Measurements from ENCODE around the gene KRT75.

Gene KRT75

DNA sequence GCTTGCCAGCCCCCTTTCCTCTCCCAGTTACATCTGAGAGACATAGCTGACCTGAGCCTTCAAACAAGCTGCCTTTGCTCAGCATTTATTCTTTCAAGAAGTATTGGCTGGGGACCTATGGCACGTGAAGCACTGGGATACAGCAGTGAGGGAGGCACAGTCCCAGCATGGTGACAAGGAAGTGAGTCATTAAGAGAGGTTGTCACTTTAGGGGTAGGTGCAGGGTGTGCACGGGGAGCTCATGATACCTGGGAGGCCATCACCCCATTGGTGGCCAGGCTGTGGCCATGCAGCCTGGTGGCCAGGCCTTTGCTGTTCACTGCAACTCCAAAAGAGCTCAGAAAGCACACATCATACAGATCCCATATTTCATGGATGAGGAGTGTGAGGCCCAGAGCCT lies 5.7 kb upstream of the KRT75 start:
- DNase-seq (ENCODE audit: low spot score), result no peak

DNA sequence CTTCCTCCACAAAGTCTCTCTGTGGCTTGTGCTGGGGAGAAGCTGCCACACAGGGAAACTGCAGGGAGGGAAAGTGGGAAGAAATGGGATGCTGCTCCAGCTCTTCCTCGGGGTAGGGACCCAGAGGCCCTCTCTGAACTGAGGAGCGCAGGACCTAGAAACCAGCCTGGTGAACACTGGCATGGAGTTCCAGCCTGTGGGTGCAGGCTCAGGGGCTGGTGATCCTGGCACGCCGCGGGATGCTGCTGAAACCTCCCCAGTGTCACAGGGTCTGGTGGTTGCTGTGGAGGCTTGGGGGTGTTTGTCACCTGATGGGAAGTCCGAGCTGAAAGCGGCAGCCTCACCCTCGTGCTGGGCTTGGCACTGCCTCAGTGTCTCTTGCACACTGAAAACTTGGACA lies 5.2 kb upstream of the KRT75 start:
- no peak for DNase-seq (ENCODE audit: low spot score)

DNA sequence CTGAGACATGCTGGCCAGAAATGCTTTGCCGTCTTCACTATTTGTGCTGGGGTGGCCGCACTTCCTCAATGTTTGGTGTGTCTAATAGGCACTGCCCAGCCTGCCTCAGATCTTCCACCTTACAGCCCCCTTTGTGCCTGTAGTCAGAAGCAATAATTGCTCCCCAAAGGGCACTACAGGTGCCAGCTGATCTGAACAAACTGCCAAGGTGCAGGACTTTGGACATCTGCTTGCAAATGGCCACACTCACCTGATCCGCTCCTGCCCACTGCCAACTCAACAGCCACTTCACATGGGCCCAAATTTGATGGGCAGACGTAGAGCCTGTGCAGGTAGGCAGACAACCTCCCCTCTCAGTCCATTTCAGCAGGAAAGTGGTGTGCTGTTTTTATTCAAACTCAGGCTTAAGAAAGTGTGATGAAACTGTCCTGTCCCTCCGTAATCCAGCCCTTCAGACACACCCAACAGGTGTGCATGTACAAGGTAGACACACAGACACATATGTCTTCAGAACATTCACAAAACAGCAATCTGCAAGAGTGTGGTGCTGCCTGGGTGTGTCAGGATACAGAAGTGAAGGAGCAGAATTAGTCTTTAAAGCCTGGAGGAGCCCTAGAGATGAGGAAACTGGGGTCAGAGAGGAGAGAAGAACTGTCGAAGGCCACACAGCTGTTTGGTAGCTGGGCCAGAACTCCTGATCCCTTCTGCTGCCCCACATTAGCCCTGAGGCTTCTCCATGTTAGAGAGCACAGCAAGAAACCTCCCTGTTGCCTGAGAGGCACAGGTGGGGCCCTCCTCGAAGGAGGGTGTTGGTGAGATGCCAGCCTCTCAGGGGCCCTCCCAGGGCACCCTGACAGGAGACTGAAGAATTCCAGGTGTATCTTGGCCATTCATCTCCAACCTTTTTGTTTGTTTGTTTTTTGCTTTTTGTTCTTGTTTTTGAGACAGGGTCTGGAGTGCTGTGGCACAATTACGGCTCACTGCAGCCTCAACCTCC lies 4.4 kb upstream of the KRT75 start:
- no peak for DNase-seq (ENCODE audit: low spot score)

DNA sequence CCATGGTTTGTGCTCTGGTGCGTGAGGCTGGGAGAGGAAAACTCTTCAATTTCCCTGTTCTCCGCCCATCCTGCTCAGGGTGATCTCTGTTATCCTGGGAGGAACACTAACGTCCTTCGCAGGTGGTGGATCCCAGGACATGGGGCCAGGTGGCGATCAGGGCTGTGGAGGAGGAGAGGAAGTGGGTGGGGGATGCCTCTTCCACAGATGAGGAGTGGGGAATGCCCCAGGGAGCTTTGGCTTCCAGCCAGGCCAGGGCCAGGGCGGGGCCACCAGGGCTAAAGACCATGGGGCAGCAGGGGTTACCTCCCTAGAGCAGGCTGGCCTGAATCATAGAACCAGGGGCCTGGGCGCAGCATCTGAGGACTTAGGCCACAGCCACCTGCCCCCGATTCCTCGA lies 3.3 kb upstream of the KRT75 start:
- no peak for DNase-seq (ENCODE audit: low spot score)

DNA sequence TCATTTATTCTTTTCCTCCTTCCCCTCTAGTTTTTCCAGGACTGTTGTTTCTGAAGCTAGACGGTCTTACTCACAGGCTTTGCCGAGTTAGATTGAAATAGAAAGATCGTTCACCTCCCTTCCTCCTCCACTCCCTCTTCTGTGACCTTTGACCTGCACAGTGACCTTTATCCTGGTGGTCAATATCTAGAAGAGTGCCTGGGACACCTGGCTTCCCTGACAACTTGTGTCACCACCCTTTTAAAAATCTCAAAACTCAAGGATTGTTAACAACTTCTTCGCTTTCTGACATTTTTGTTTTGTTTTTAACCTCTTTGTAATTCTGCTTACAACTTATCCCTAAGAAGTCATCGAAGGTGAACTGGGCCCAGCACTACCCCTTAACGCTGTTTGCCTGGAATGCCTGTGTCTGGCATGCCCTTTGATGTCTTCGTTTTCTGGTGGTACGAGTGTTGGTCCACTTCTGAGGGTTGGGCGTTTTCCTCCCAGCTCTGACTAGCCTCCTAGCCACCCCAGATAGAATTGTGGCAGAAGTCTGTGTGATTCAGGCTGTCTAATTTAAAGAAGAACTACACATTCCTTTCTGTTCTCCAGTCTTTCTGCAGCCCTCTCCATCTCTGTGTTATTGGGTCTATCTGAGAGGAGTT lies 2.8 kb upstream of the KRT75 start:
- no peak for DNase-seq (ENCODE audit: low spot score)

DNA sequence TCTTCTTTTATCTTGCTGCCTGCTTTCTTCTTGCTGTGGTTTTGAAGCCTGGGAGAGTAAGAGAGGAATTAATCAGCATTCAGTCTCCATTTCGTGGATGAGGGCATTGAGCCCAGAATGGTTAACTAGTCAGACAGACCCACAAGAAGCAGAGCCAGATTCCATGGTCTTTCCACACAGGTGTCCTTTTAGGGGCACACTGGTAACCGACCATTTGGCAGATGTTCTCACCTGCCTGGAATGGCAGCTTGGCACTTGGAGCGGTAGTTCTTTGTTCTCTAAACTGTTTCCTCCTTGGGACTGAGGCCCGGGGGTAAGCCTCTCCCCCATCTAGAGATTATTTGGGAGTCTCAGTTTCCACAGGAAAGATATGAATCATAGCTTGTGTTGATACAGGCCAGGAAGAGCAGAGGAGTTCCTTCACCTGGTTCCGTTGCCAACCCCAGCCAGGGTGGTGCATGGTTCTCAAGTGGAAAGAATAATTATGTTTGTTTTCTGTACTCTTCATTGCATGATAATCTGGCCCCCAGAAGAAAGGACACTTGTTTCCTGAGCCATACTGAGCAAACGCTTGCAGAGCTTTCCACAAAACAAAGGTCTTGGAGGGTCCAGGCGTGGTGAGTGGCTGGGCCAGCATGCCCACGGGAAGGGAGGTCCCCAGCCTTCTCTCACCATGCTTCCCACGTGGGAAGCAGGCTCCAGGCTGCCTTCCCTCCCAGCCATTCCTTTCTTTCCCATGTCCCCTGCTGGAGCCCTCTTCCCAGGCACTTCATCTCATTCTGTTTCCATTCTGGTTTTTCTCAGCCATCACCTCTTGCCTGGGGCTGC lies 2.0 kb upstream of the KRT75 start:
- no peak for DNase-seq (ENCODE audit: low spot score)

DNA sequence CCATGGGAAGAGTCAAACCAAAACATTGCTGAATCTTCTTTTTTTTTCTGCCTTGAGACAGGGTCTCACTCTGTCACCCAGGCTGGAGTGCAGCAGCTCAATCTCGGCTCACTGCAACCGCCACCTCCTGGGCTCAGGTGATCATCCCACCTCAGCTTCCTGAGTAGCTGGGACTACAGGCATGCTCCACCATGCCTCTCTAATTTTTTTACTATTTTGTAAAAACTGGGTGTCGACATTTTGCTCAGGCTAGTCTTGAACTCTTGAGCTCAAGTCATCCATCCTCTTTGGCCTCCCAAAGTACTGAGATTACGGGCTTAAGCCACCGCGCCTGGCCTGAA lies 1.5 kb upstream of the KRT75 start:
- DNase-seq (ENCODE audit: low spot score), result no peak

DNA sequence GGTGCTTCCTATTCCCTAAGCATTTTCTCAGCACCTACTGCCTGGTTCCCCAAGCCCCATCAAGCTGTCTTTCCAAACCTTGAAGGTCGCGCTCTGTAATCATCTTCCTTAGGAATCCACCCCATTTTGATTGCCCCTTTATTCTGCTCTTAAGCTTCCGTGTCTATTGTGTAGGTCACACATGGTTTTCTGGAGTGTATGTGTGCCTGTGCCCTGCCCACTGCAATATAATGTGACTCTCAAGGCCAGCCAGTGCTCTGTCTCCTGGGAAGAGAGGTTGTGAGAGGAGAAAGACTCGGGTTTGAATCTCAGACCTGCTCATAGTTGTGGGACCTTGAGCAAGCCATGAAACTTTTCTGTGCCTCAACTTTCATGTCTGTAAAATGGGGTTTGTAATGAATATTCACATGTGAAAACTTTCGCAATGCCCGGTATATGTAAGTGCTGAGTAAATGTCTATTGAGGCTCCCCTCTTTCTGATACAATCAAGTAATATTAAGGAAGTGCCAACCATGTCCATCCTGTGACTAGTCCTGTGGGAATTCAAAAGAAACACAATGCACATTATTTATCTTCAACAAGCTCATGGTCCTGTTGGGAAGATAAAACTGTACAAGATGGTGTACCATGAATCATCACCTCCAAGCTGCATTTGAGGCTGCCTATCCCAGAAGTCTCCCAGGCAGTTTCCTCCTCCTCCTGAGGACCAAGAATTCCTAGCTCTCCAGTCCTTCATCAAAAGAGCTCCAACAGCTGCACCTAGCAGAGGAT lies 774 bp upstream of the KRT75 start:
- DNase-seq (ENCODE audit: low spot score), result no peak

DNA sequence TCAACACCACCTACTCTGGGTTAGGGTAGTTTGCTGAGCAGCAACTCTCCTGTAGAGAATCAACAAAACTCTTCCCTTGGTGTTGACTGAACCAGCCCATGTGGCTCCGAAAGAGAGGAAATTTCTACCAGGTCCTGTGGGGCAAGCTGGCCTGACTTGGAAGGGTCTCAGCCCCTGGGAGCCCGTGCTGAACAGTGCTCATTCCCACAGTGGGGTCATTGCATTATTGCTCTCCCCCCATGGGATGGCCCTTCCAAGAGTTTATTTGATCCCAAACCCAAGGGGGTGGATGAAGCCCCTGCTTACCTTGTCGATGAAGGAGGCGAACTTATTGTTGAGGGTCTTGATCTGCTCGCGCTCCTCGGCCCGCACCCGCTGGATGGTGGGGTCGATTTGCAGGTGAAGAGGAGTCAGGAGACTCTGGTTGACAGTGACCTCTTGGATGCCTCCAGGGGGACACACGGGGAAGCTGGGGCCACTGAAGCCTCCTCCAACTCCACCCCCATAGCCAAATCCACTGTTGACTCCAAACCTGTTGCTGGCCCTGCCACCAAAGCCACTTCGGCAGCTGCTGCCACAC lies 580 bp downstream of the KRT75 start:
- no peak for DNase-seq (ENCODE audit: low spot score)

DNA sequence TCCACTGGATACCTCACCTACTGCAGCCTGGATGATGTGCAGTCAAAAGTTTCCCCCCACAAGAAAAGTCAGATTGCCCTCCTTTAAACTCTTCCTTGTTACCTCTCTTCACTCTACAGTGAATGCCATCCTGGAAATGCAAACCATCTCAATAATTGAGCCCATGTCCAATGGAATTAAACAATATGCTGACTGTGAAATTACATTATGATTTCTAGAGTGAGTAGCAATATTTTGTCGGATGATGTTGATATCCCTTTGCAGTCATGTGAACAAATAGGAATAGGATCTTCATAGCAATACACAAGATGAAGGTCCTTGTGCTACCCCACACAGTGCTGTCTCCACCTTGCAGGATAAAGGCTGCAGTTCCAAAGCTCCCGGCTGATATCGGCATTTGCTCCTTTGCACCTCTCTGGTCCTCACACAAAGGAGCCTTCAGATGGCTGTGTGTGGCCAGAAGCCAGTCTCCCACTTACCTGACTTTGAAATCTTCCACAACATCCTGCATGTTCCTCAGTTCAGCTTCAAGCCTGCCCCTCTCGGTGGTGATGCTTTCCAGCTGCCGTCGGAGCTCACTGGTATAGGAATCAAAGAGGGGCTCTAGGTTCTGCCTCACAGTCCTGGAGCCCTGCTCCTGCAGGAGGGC lies 1.5 kb downstream of the KRT75 start:
- no peak for DNase-seq (ENCODE audit: low spot score)

DNA sequence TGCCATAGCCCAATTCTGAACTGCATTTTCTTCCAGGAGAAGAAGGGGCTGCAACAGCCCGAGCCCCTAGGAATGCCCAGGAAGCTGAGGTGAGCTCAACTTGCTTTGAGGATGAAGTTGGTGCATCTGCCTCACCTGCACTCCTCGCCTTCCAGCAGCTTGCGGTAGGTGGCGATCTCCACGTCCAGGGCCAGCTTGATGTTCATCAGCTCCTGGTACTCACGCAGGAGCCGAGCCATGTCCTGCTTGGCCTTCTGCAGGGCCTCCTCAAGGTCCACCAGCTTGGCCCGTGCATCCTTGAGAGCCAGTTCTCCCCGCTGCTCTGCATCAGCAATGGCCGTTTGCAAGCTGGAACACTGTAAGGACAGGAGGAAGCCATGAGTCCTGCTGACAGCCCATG lies 6.0 kb downstream of the KRT75 start:
- DNase-seq (ENCODE audit: low spot score), result no peak

DNA sequence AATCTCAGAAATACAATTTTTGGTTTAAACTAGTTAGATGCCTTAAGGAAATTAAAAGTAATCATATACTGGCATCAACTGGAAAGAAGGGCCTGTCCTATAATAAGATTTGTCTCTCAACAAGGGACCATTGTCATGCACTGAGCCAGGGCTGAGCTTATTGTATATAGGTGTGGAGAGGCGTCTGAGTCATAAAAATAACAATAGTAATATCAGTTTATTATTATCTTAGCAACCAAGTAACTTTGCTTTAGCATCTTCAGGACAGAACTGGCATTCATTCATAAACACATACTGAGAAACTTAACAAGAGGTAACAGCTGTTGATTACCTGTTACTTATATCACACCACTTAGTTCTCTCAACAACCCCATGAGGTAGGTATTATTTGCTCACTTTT lies 7.1 kb downstream of the KRT75 start:
- no peak for DNase-seq (ENCODE audit: low spot score)

DNA sequence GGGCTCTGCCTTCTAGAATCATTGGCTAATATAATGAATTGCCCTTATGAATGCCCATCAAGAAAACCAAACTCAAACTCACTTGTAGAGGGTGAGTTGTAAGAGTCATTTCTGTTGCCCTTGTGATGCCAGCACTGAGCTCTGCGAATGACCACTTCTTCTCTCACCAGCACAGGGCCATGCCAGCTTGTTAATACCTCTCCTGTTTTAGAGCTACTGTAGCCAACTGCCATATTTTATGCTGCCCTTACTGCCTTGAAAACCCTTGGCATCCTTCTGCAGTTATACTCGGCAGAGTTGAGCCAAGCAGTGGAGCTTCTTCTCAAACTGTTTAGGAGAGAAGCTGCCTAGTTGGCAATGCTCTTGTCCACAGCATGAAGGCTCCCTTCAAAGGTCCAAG lies 8.1 kb downstream of the KRT75 start:
- DNase-seq (ENCODE audit: low spot score), result no peak

DNA sequence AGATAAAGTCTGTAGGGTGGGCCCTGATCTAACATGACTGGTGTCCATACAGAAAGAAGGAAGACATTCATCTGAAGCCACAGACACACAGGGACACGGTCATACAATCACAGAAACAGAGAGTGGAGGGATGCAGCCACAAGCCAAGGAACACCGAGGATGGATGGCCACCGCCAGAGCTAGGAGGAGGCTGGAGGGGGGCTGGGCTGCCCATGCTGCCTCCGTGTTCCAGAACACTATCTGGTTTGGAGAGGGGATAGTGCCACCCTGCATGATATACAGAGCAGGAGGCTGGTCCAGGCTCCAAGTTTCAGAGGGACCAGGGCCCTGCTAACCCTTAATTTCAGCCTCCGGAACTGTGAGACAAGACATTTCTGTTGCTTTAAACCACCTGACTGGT lies 8.7 kb downstream of the KRT75 start:
- DNase-seq (ENCODE audit: low spot score), result no peak

DNA sequence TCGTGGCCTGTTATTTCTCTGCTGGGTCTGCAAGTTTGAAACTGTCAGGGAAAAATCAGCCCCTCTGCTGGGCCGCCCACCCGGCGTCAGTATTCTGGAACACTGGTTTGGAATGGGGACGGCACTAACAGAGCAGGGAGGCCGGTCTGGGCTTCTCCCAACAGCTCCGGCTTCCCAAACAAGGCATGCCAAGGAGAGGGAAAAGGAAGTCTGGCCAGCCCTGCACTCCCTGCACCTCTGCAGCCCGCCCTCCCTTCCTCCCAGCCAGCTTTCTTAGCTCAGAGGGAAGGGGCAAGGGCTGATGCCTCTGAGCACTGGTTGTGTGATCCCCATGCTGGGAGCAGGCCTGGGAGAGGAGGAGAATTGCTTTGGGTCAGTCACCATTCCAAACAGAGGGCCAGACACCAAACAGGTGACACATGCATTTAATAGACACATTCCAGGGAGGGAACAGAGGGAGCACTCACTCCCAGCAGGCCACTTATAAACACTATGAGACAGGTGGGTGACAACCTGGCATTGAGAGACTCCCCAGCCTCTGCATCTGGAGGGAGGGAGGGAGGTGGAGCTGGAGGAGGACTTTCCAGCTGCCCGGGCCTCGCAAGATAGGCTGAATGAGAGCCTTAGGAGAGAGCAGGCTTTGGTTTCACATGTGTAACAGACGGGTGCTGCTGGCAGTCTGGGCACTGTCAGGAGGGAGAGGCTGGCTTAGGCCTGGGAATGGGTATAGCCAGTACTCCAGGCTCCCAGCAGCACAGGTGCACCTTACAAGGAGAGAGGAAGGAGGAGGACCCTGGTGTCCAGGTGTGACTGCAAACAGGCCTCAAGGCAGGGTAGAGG lies 10.3 kb downstream of the KRT75 start:
- DNase-seq (ENCODE audit: low spot score), result no peak

DNA sequence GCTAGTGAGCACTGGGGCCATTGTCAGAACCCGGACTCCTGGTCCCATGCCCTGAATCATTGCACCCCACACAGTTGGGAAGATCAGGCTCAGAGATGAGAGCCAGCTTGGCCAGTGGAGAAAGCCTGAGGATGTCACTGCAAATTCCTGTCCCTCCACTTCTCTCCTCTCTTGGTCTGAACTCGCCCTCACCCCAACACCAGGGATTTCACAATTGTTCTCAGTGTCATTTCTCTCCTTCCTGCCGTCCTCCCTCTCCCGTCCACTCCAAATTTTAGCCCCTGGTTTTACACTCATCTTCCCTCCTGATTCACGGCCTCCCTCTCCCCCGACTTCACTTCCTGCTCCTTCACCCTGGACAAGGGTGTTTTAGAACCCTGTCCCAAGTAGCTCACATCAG lies 11.1 kb downstream of the KRT75 start:
- DNase-seq (ENCODE audit: low spot score), result no peak

DNA sequence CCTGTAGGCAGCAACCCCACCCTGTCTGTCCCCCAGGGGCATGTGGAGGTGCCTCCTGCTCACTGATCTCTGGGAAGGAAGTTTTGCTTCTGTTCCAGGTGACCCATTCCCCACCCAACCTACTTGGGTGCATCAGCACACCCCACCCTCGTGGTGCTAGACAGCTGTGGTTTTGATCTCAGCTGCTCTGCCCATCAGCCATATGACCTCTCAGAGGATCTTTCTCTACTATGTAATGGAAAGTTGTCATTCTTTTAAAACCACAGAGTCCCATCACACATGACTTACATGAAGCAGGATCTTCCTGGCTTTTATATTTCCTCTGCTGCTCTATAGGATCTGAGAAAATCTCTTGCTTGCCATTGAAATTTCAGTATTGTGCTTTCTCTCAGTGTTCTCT lies 14.5 kb downstream of the KRT75 start:
- DNase-seq (ENCODE audit: low spot score), result no peak

DNA sequence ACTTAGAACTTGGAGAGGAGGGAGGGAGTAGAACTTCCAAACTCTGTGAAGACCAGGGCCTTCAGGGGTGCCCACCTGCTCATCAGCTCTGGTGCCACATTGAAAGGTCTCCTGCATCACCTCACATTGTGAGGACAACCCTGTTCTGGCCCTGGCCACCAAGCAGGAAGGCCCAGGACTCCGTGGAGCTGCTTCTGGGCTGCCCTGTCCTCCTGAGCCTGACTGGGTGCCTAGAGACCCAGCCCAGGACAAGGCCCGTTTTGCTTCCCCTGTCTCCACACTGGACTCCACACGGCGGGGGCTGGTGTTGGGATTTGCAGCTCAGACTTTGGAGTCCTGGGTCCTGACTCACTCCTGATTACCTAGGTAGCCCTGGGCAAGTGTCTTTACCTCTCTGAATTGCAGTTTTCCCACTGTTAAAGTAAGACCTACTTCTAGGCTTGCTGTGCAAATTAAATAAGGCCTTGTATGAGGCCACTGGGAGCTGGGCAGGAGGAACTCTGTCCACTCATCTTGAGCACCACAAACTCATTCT lies 15.5 kb downstream of the KRT75 start:
- no peak for DNase-seq (ENCODE audit: low spot score)

DNA sequence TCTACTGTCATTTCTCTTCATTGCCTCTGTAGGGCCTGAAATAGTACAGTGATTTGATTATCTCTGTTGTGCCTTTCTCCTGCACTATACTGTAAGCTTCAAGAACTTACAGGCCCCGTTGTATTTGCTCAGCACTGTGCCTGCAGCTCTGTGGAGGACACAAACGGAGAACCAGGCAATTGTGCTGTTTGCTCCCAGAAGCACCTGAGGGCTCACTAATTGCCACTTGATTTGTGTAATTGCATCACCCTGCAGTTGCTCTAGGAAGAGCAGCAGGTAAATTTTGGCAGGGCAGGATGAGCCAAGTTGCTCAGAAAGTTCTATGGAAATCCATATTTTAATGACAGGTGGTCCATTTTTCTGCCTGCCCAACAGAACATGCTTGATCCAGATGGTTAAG lies 16.4 kb downstream of the KRT75 start:
- no peak for DNase-seq (ENCODE audit: low spot score)

DNA sequence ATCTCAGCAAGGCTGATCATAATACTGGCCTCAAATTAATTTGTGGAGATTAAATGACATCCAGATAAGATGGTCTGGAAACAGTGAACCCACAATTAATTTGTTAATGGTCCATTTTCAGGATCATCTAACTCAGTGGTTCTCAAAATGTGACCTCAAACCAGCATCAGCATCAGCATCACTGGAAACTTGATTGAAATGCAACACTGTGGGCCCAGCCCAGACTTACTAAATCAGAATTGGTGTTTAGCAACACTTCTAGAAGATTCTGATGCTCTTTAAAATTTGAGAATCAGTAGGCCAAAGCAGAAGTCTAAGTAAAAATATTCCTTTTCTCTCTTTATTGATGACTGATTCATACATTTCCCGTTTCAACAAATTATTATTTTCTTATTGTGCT lies 17.4 kb downstream of the KRT75 start:
- no peak for DNase-seq (ENCODE audit: low spot score)
